HepG2 (cell line): ENCODE measurements around the gene MARS1. TPM values are rescaled to one million over a fixed set of nuclear protein-coding genes. Genes with fewer than 3 reads are reported as not detected.
A peak's percentile ranks its signal among the peaks of the same experiment; 100 is the strongest.

Source experiments
- CENPX ChIP-seq: sonication (generic); formaldehyde crosslinking; IDR thresholded peaks from 2 replicates; pipeline ENCODE4 v1.9.0; 2021; ENCODE audit warnings: mild to moderate bottlenecking, missing genetic modification reagents, moderate library complexity
- FLYWCH1 ChIP-seq: sonication (generic); formaldehyde crosslinking; IDR thresholded peaks from 2 replicates; pipeline ENCODE4 v1.8.1; 2023; ENCODE audit warnings: mild to moderate bottlenecking, missing genetic modification reagents
- FOSL1 ChIP-seq: sonication (generic); formaldehyde crosslinking; IDR thresholded peaks from 2 replicates; pipeline ENCODE4 v1.9.0; 2021; ENCODE audit warnings: missing genetic modification reagents, borderline replicate concordance
- HNRNPUL1 ChIP-seq: fragments of 200-400 bp; formaldehyde crosslinking; IDR thresholded peaks from 2 replicates; pipeline ENCODE4 v1.6.1; 2017; ENCODE audit warnings: low read depth, mild to moderate bottlenecking, low read length, moderate library complexity
- JUND ChIP-seq: sonication (generic); formaldehyde crosslinking; IDR thresholded peaks from 2 replicates; pipeline ENCODE4 v1.8.0; 2022; ENCODE audit warnings: mild to moderate bottlenecking, missing genetic modification reagents
- KLF9 ChIP-seq: IDR thresholded peaks from 2 replicates; pipeline ENCODE4 v1.6.1; 2016; ENCODE audit warnings: low read depth
- NFKBIZ ChIP-seq: IDR thresholded peaks from 2 replicates; pipeline ENCODE4 v1.6.1; 2018; ENCODE audit warnings: missing genetic modification reagents, missing compliant biosample characterization
- SATB2 ChIP-seq: sonication (generic); formaldehyde crosslinking; IDR thresholded peaks from 2 replicates; pipeline ENCODE4 v1.5.0; 2020; ENCODE audit warnings: missing genetic modification reagents
- SMAD9 ChIP-seq: sonication (generic); formaldehyde crosslinking; IDR thresholded peaks from 2 replicates; pipeline ENCODE4 v1.5.1; 2020; ENCODE audit warnings: mild to moderate bottlenecking, missing genetic modification reagents
- SP4 ChIP-seq: sonication (generic); formaldehyde crosslinking; IDR thresholded peaks from 2 replicates; pipeline ENCODE4 v1.8.1; 2023; ENCODE audit warnings: mild to moderate bottlenecking, missing genetic modification reagents
- SRSF1 ChIP-seq: fragments of 200-400 bp; formaldehyde crosslinking; optimal IDR thresholded peaks from 2 replicates; pipeline ENCODE3; 2017; ENCODE audit warnings: mild to moderate bottlenecking, low read depth, low read length, moderate library complexity
- SRSF4 ChIP-seq: fragments of 200-400 bp; formaldehyde crosslinking; IDR thresholded peaks from one replicate; pipeline ENCODE4 v1.6.1; 2018; ENCODE audit warnings: mild to moderate bottlenecking, low read depth, low read length, moderate library complexity; ENCODE audit not compliant: poor library complexity, severe bottlenecking
- ZC3H13 ChIP-seq: sonication (generic); formaldehyde crosslinking; IDR thresholded peaks from 2 replicates; pipeline ENCODE4 v1.8.1; 2023; ENCODE audit warnings: mild to moderate bottlenecking, missing genetic modification reagents, moderate library complexity
- ZFP1 ChIP-seq: IDR thresholded peaks from 2 replicates; pipeline ENCODE4 v1.6.1; 2016
- ZFX ChIP-seq: sonication (generic); formaldehyde crosslinking; IDR thresholded peaks from 2 replicates; pipeline ENCODE4 v1.4.0; 2020; ENCODE audit warnings: mild to moderate bottlenecking, low read depth, missing genetic modification reagents, moderate library complexity
- ZNF225 ChIP-seq: sonication (generic); formaldehyde crosslinking; IDR thresholded peaks from 2 replicates; pipeline ENCODE4 v1.4.0; 2020; ENCODE audit warnings: mild to moderate bottlenecking, missing genetic modification reagents
- ZNF431 ChIP-seq: sonication (generic); formaldehyde crosslinking; IDR thresholded peaks from 2 replicates; pipeline ENCODE4 v1.9.0; 2022; ENCODE audit warnings: missing genetic modification reagents, low read depth, mild to moderate bottlenecking, borderline replicate concordance
- polyA plus RNA-seq, 8 experiments: library from polyadenylated mRNA; depleted of rRNA in 3 of 8; stranded (reverse) in 7 of 8; unstranded in 1 of 8; fragments of >200 nt; fragmentation: Illumina TruSeq in 4 of 8; extraction: Trizol in 4 of 8; gene quantifications; 2 replicates each; pipeline versions ENCODE4 v1.2.1 to v1.2.3, GENCODE V29; 2011 to 2016; ENCODE audit warnings: low read depth in 4 of 8, missing spikeins in 1 of 8, mixed read lengths in 1 of 8; ENCODE audit not compliant: insufficient read depth in 1 of 8
- total RNA-seq, 5 experiments: library from RNA; depleted of rRNA; stranded (reverse); fragments of >200 nt; fragmentation: Illumina TruSeq; extraction: Trizol; gene quantifications; 2 replicates each; pipeline ENCODE4 v1.2.3, GENCODE V29; 2016; ENCODE audit warnings: low read depth in 1 of 5
- TF ChIP-seq, protein P1 (sequence below): sonication (generic); formaldehyde crosslinking; IDR thresholded peaks from 2 replicates; pipeline ENCODE4 v1.8.0; 2022; ENCODE audit warnings: mild to moderate bottlenecking, missing genetic modification reagents, moderate library complexity
- TF ChIP-seq, protein P2 (sequence below): sonication (generic); formaldehyde crosslinking; conservative IDR thresholded peaks from 2 replicates; pipeline ENCODE4 v1.8.0; 2022; ENCODE audit warnings: mild to moderate bottlenecking, moderate library complexity, missing genetic modification reagents
- TF ChIP-seq, protein P3 (sequence below): IDR thresholded peaks from 2 replicates; pipeline ENCODE4 v1.6.1; 2016
- TF ChIP-seq, protein P4 (sequence below): sonication (generic); formaldehyde crosslinking; IDR thresholded peaks from 2 replicates; pipeline ENCODE4 v1.8.1; 2023; ENCODE audit warnings: mild to moderate bottlenecking, moderate library complexity, missing genetic modification reagents

The MARS1 gene
- total and polyA plus RNA-seq, 2 of the 13 experiments (the other 11 are each of a cell fraction or from before 2014, with no cell fraction given): 115 to 181 TPM

DNA sequence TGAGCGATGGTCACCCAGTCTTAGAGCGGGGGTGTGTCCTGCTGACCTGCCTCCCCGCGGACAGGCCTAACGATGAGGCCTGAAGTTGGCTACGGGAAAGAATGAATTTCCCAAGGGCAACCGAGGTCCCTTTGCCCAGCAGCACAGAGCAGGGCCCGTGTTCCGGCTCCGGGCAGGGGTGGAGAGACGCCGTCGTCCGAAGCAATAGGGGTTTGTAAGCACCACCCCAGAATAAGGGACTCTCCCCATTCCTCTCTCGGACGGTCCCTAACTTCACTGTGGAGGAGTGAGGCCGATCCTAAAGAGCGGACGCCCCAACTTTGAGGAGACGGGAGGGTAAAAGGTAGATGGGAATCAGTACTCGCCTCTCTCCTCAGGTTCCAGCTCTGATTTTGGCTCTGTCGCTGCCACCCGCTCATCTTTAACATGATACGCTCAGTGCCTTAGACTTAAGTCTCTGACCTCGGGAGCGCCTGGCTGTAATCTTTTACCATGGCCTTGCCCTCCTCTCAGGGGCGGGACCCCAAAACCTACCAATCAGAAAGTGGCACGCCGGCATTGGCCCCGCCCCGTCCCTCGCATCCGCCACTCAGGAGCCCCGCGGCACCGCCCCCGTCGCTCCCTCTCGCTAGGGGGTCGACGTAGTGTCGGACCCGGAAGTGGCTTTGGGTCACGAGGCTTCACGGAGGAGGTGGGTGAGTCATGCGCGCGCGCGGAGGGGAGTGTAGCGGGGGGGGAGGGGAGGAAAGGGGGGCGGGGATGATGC lies 32.4 kb downstream of the MARS1 start, which contains the start of gene DDIT3 (continued):
- TF ChIP-seq, protein P1, sequence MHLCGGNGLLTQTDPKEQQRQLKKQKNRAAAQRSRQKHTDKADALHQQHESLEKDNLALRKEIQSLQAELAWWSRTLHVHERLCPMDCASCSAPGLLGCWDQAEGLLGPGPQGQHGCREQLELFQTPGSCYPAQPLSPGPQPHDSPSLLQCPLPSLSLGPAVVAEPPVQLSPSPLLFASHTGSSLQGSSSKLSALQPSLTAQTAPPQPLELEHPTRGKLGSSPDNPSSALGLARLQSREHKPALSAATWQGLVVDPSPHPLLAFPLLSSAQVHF (CRISPR knock-in tag): no peak
- TF ChIP-seq NFKBIZ (no peak), JUND (CRISPR knock-in tag) (peak; percentile 77), ZC3H13 (CRISPR knock-in tag) (0 out of 2 replicates have a peak, but pooled peaks have one; percentile 52), SRSF4 (no peak), SP4 (CRISPR knock-in tag) (peak; percentile 98), FLYWCH1 (CRISPR knock-in tag) (no peak), FOSL1 (peak; percentile 30; the same call in 1 of the 2 replicates), SMAD9 (CRISPR knock-in tag) (peak; percentile 73; the same call in 1 of the 2 replicates), SRSF1 (peak; percentile 30), ZNF225 (CRISPR knock-in tag) (no peak; the same call in 1 of the 2 replicates), ZNF431 (CRISPR knock-in tag) (no peak; the same call in 1 of the 2 replicates), KLF9 (no peak; the same call in 1 of the 2 replicates), HNRNPUL1 (no peak), ZFP1 (CRISPR knock-in tag) (0 out of 2 replicates have a peak, but pooled peaks have one; percentile 27), CENPX (no peak), SATB2 (CRISPR knock-in tag) (0 out of 2 replicates have a peak, but pooled peaks have one; percentile 53), ZFX (CRISPR knock-in tag) (peak; percentile 85)
- TF ChIP-seq, protein P2, sequence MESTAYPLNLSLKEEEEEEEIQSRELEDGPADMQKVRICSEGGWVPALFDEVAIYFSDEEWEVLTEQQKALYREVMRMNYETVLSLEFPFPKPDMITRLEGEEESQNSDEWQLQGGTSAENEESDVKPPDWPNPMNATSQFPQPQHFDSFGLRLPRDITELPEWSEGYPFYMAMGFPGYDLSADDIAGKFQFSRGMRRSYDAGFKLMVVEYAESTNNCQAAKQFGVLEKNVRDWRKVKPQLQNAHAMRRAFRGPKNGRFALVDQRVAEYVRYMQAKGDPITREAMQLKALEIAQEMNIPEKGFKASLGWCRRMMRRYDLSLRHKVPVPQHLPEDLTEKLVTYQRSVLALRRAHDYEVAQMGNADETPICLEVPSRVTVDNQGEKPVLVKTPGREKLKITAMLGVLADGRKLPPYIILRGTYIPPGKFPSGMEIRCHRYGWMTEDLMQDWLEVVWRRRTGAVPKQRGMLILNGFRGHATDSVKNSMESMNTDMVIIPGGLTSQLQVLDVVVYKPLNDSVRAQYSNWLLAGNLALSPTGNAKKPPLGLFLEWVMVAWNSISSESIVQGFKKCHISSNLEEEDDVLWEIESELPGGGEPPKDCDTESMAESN (CRISPR knock-in tag): no peak
- TF ChIP-seq, protein P3, sequence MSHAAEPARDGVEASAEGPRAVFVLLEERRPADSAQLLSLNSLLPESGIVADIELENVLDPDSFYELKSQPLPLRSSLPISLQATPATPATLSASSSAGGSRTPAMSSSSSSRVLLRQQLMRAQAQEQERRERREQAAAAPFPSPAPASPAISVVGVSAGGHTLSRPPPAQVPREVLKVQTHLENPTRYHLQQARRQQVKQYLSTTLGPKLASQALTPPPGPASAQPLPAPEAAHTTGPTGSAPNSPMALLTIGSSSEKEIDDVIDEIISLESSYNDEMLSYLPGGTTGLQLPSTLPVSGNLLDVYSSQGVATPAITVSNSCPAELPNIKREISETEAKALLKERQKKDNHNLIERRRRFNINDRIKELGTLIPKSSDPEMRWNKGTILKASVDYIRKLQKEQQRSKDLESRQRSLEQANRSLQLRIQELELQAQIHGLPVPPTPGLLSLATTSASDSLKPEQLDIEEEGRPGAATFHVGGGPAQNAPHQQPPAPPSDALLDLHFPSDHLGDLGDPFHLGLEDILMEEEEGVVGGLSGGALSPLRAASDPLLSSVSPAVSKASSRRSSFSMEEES (CRISPR knock-in tag): peak; percentile 98
- TF ChIP-seq, protein P4, sequence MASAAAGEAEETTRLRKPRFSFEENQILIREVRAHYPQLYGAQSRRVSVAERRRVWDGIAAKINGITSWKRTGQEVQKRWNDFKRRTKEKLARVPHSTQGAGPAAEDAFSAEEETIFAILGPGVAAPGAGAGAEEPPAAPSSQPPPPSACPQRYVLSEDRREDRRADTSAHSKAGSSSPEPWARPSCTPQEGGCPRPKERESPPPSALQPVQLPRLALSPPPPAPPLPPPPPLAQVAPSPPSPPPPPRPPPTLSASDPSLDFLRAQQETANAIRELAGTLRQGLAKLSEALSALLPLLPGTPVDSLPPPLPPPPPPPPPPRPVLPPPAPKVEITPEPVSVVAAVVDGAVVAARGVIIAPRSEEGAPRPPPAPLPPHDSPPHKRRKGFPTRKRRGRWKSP: no peak
